Urinary bladder (tissue), 4 donors: ENCODE data around the gene MAPK7. TPM values are rescaled to one million over a fixed set of nuclear protein-coding genes. Genes with fewer than 3 reads are reported as not detected.

ENCODE experiments used
- DNase-seq: peaks from one replicate; pipeline ENCODE4 v3.0.0-alpha.2; 2015; ENCODE audit errors: extremely low spot score
- H3K27ac ChIP-seq: one replicate; pipeline ENCODE4 v1.5.1; 2013; ENCODE audit warnings: low read depth, mild to moderate bottlenecking, moderate library complexity
- H3K36me3 ChIP-seq: one replicate; pipeline ENCODE4 v1.6.1; 2013; ENCODE audit warnings: mild to moderate bottlenecking, moderate library complexity; ENCODE audit not compliant: insufficient read depth
- H3K4me1 ChIP-seq: one replicate; pipeline ENCODE4 v1.6.1; 2013; ENCODE audit warnings: mild to moderate bottlenecking, moderate library complexity; ENCODE audit not compliant: insufficient read depth
- H3K4me3 ChIP-seq: one replicate; pipeline ENCODE4 v1.5.1; 2013; ENCODE audit warnings: low read depth, low read length
- WGBS: extraction: QIAGEN DNeasy Blood & Tissue Kit; methylation state at CpG from one replicate; pipeline ENCODE4 v1.1.7; 2013; 5-methylcytosine and 5-hydroxymethylcytosine counted together
- polyA plus RNA-seq: library from polyadenylated mRNA; stranded (reverse); fragments of 200-250 nt; gene quantifications from one replicate; pipeline ENCODE4 v1.2.3, GENCODE V29; 2013
- total RNA-seq: library from RNA; depleted of rRNA; stranded (reverse); fragments of >200 nt; gene quantifications from one replicate; pipeline ENCODE4 v1.2.3, GENCODE V29; 2014
- donor health status: healthy with polysubstance abuse.
- donor health status: healthy.

MAPK7 gene
- total and polyA plus RNA-seq, 2 donors: 15.8 to 32.8 TPM

- peaks cover 5% of the 10 kb centered on the region for H3K36me3 ChIP-seq
- no peaks in the 10 kb centered on the region for H3K4me1 ChIP-seq
- no peak overlapping the region for H3K4me3 ChIP-seq
- peak overlapping the region; percentile 76 for H3K27ac ChIP-seq
- WGBS: 56% methylated on average over 6 of the region's 6 CpGs
- DNase-seq: no peak
Observed at GRCh38 chr17:19383681-19384470, 5.6 kb downstream of the MAPK7 start.

GRCh38 chr17:19384723-19385391, 6.6 kb downstream of the MAPK7 start:
- H3K36me3 ChIP-seq: peaks cover 5% of the 10 kb centered on the region
- DNase-seq: peak; percentile 84
- peak overlapping the region; percentile 86 for H3K27ac ChIP-seq
- WGBS: 19% methylated on average over 16 of the region's 16 CpGs
- no peak overlapping the region for H3K4me3 ChIP-seq
- H3K4me1 ChIP-seq: no peaks in the 10 kb centered on the region

- H3K36me3 ChIP-seq: peaks cover 5% of the 10 kb centered on the region
- no peak for DNase-seq
- H3K27ac ChIP-seq: peak overlapping the region; percentile 86
- no peak overlapping the region for H3K4me3 ChIP-seq
- H3K4me1 ChIP-seq: no peaks in the 10 kb centered on the region
- WGBS: 43% methylated on average over 9 of the region's 9 CpGs
Observed at GRCh38 chr17:19385521-19385983, 7.3 kb downstream of the MAPK7 start.

- 23% methylated on average over 20 of the region's 20 CpGs for WGBS
- no peak for DNase-seq
- Histone ChIP-seq H3K27ac (peak overlapping the region; percentile 91), H3K4me3 (peak overlapping the region; percentile 29), H3K4me1 (no peaks in the 10 kb centered on the region), H3K36me3 (no peaks in the 10 kb centered on the region)
Observed at GRCh38 chr17:19386051-19386929, 8.0 kb downstream of the MAPK7 start.

- Histone ChIP-seq H3K27ac (peak within 1 kb of the TSS; percentile 91), H3K4me3 (peak within 1 kb of the TSS; percentile 29), H3K4me1 (no peaks in the 10 kb centered on the region), H3K36me3 (no peaks in the 10 kb centered on the region)
- 8% methylated on average over 22 of the region's 22 CpGs for WGBS
- peak; percentile 84 for DNase-seq
Observed at GRCh38 chr17:19386974-19387920, 8.9 kb downstream of the MAPK7 start, which contains the start of gene MFAP4. MFAP4 (minus strand) TSS chr17:19387190; CDS start chr17:19387155, 35 bp downstream.

- Histone ChIP-seq H3K4me1 (no peaks in the 10 kb centered on the region), H3K27ac (peak overlapping the region; percentile 73), H3K36me3 (no peaks in the 10 kb centered on the region), H3K4me3 (no peak overlapping the region)
- WGBS: 80% methylated on average over 2 of the region's 2 CpGs
- DNase-seq: no peak
Observed at GRCh38 chr17:19387921-19388521, 9.7 kb downstream of the MAPK7 start.

GRCh38 chr17:19388791-19389785, 10.8 kb downstream of the MAPK7 start:
- H3K4me3 ChIP-seq: no peak overlapping the region
- no peaks in the 10 kb centered on the region for H3K4me1 ChIP-seq
- 40% methylated on average over 5 of the region's 5 CpGs for WGBS
- no peaks in the 10 kb centered on the region for H3K36me3 ChIP-seq
- H3K27ac ChIP-seq: peak overlapping the region; percentile 42
- DNase-seq: no peak

GRCh38 chr17:19390951-19391350, 12.7 kb downstream of the MAPK7 start:
- 80% methylated on average over 2 of the region's 2 CpGs for WGBS
- no peak for DNase-seq
- H3K4me3 ChIP-seq: no peak overlapping the region
- no peaks in the 10 kb centered on the region for H3K4me1 ChIP-seq
- no peak overlapping the region for H3K27ac ChIP-seq
- no peaks in the 10 kb centered on the region for H3K36me3 ChIP-seq

- no peaks in the 10 kb centered on the region for H3K4me1 ChIP-seq
- WGBS: 81% methylated on average over 7 of the region's 7 CpGs
- no peak for DNase-seq
- no peaks in the 10 kb centered on the region for H3K36me3 ChIP-seq
- H3K27ac ChIP-seq: peak overlapping the region; percentile 62
- no peak overlapping the region for H3K4me3 ChIP-seq
Observed at GRCh38 chr17:19391432-19391831, 13.1 kb downstream of the MAPK7 start.

GRCh38 chr17:19392303-19392702, 14.0 kb downstream of the MAPK7 start:
- Histone ChIP-seq H3K27ac (no peak overlapping the region), H3K4me3 (no peak overlapping the region), H3K4me1 (no peaks in the 10 kb centered on the region), H3K36me3 (no peaks in the 10 kb centered on the region)
- 52% methylated on average over 7 of the region's 7 CpGs for WGBS
- DNase-seq: no peak

GRCh38 chr17:19397556-19398041, 19.3 kb downstream of the MAPK7 start:
- no peak overlapping the region for H3K4me3 ChIP-seq
- WGBS: 74% methylated on average over 6 of the region's 6 CpGs
- H3K27ac ChIP-seq: no peak overlapping the region
- H3K36me3 ChIP-seq: no peaks in the 10 kb centered on the region
- H3K4me1 ChIP-seq: no peaks in the 10 kb centered on the region
- no peak for DNase-seq
